CD4-positive, alpha-beta T cell (primary cell): ENCODE data around the gene NR2F2. TPM values are rescaled to one million over a fixed set of nuclear protein-coding genes. Genes with fewer than 3 reads are reported as not detected.

ENCODE experiments used
- ATAC-seq: fragments of 200-7000 bp; cut with Tn5 transposase; one replicate; pipeline ENCODE4 v1.10.0; 2022; ENCODE audit warnings: mild to moderate bottlenecking; ENCODE audit not compliant: poor library complexity
- CTCF ChIA-PET: fragments of 350-600 bp; sonication (Branson Sonifier 250); formaldehyde crosslinking; loops from one replicate; lab custom pipeline; 2021; ENCODE audit warnings: antibody characterized with exemption, inconsistent platforms; lab: Charles Lee
- POLR2A ChIA-PET: fragments of 350-600 bp; sonication (Branson Sonifier 250); formaldehyde crosslinking; loops from one replicate; lab custom pipeline; 2021; ENCODE audit warnings: antibody characterized with exemption, inconsistent platforms; lab: Charles Lee
- DNase-seq, 14 experiments: peaks; one replicate each; pipeline ENCODE4 v3.0.0-alpha.2; 2013 to 2020; ENCODE audit warnings: mixed read lengths in 2 of 14
- H3K27ac ChIP-seq, 2 donors: one replicate each; pipeline versions ENCODE4 v1.5.1 to v1.7.0; 2013; ENCODE audit warnings: low read length in 2 of 2, low read depth in 1 of 2, mild to moderate bottlenecking in 1 of 2
- H3K27me3 ChIP-seq, 2 experiments: 1 replicate in 1 of 2; 2 replicates in 1 of 2; pipeline versions ENCODE4 v1.6.1 to v1.7.0; 2013; ENCODE audit warnings: low read length in 2 of 2, control low read depth in 1 of 2, mild to moderate bottlenecking in 1 of 2, moderate library complexity in 1 of 2; ENCODE audit not compliant: insufficient read depth in 2 of 2, control insufficient read depth in 1 of 2
- H3K36me3 ChIP-seq: one replicate; pipeline ENCODE4 v1.6.1; 2013; ENCODE audit warnings: low read length, control low read depth; ENCODE audit not compliant: insufficient read depth
- H3K4me1 ChIP-seq: one replicate; pipeline ENCODE4 v1.6.1; 2013; ENCODE audit warnings: low read length, control low read depth; ENCODE audit not compliant: insufficient read depth
- H3K4me3 ChIP-seq: one replicate; pipeline ENCODE4 v1.5.1; 2013; ENCODE audit warnings: mild to moderate bottlenecking, low read length, moderate library complexity
- H3K9me3 ChIP-seq, 2 experiments: 1 replicate in 1 of 2; 2 replicates in 1 of 2; pipeline versions ENCODE4 v1.6.1 to v1.7.0; 2013; ENCODE audit warnings: low read length in 2 of 2, mild to moderate bottlenecking in 2 of 2, control low read depth in 1 of 2, moderate library complexity in 1 of 2; ENCODE audit not compliant: control insufficient read depth in 1 of 2, insufficient read depth in 1 of 2
- H3K27ac Mint-ChIP-seq: one replicate; pipeline ENCODE4 v1.8.0; 2020; ENCODE audit warnings: mixed read lengths
- H3K27me3 Mint-ChIP-seq: one replicate; pipeline ENCODE4 v1.8.0; 2021; ENCODE audit warnings: mixed read lengths
- H3K36me3 Mint-ChIP-seq: one replicate; pipeline ENCODE4 v1.8.0; 2021; ENCODE audit warnings: low read depth, mixed read lengths
- H3K4me1 Mint-ChIP-seq: one replicate; pipeline ENCODE4 v1.8.0; 2021; ENCODE audit warnings: low read depth, mixed read lengths
- H3K4me3 Mint-ChIP-seq: one replicate; pipeline ENCODE4 v1.8.0; 2020; ENCODE audit warnings: mild to moderate bottlenecking, mixed read lengths
- H3K9me3 Mint-ChIP-seq: one replicate; pipeline ENCODE4 v1.8.0; 2020; ENCODE audit warnings: mixed read lengths
- intact Hi-C, 2 experiments: fragments of 100-400 bp; cut with DNase I in 1 of 2; cut with micrococcal nuclease in 1 of 2; formaldehyde crosslinking; loops; one replicate each; pipeline versions ENCODE4 v1.15.1 to v1.9.0; 2023 to 2025; cut with DNase I, micrococcal nuclease
- total RNA-seq, 174 experiments: library from RNA in 2 of 174; stranded (reverse) in 2 of 174; gene quantifications; one replicate each; pipeline ENCODE4 v1.2.3 and lab custom pipeline; 2021 to 2026
- TF ChIP-seq, protein P1 (sequence below): fragments of 200-600 bp; IDR thresholded peaks from one replicate; pipeline ENCODE4 v1.8.0; 2022; ENCODE audit warnings: antibody characterized with exemption, mild to moderate bottlenecking

Gene NR2F2
- total RNA-seq, 2 experiments from 2014 or later, result not detected

DNA sequence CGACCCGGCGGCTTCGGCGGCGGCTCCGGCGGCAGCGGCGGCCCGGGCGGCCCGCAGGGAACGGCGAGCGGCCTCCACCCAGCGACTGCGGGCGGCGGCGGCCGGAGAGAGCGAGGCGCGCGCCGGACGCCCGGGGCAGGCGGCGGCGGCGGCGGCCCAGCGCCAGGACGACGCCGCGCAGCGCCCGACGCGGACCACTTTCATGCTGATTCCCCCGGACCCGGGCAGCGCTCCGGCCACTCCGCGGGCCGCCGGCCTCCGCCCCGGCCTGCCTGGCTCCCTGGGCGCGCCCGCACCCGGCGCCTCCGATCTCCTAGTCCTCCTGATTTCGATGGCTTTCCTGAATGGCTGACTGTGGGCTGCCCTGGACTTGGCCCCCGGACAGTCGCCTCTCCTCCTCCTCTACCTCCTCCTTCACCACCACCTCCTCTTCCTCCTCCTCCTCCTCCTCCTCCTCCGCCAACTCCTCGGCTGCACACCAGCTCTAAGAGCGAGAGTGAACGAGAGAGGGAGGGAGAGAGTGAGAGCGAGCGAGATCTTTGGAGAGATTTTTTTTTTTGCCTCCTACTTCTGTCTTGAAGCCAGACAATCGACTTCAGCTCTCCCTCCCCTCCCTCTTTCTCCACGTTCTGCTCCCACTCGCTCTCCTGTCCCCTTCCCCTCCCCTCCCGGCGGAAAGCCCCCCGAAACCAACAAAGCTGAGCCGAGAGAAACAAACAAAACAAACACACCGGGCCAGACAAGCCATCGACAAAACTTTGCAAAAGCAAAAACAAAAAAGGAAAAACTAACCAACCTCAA is 844 bp downstream of the NR2F2 start:
- H3K36me3 ChIP-seq, result no peaks in the 10 kb centered on the region
- peaks cover 78 to 87% of the 10 kb centered on the region in 2 experiments for H3K27me3 ChIP-seq
- H3K4me1 Mint-ChIP-seq, result peaks cover 30% of the 10 kb centered on the region
- H3K9me3 Mint-ChIP-seq, result peaks cover 4% of the 10 kb centered on the region
- POLR2A ChIA-PET, result no interaction called here
- H3K36me3 Mint-ChIP-seq, result no peaks in the 10 kb centered on the region
- H3K27me3 Mint-ChIP-seq, result peaks cover 78% of the 10 kb centered on the region
- H3K27ac ChIP-seq, result no peak overlapping the region
- DNase-seq (no peak), ATAC-seq (no peak)
- intact Hi-C loops, result no loop called here
- CTCF ChIA-PET, result no interaction called here
- no peak overlapping the region for H3K27ac Mint-ChIP-seq
- TF ChIP-seq, protein P1, sequence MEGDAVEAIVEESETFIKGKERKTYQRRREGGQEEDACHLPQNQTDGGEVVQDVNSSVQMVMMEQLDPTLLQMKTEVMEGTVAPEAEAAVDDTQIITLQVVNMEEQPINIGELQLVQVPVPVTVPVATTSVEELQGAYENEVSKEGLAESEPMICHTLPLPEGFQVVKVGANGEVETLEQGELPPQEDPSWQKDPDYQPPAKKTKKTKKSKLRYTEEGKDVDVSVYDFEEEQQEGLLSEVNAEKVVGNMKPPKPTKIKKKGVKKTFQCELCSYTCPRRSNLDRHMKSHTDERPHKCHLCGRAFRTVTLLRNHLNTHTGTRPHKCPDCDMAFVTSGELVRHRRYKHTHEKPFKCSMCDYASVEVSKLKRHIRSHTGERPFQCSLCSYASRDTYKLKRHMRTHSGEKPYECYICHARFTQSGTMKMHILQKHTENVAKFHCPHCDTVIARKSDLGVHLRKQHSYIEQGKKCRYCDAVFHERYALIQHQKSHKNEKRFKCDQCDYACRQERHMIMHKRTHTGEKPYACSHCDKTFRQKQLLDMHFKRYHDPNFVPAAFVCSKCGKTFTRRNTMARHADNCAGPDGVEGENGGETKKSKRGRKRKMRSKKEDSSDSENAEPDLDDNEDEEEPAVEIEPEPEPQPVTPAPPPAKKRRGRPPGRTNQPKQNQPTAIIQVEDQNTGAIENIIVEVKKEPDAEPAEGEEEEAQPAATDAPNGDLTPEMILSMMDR, result no peak
- H3K4me1 ChIP-seq, result peaks cover 36% of the 10 kb centered on the region
- H3K4me3 ChIP-seq, result no peak overlapping the region
- H3K4me3 Mint-ChIP-seq, result peak overlapping the region; percentile 48
- H3K9me3 ChIP-seq, result peaks cover 2 to 52% of the 10 kb centered on the region in 2 experiments

DNA sequence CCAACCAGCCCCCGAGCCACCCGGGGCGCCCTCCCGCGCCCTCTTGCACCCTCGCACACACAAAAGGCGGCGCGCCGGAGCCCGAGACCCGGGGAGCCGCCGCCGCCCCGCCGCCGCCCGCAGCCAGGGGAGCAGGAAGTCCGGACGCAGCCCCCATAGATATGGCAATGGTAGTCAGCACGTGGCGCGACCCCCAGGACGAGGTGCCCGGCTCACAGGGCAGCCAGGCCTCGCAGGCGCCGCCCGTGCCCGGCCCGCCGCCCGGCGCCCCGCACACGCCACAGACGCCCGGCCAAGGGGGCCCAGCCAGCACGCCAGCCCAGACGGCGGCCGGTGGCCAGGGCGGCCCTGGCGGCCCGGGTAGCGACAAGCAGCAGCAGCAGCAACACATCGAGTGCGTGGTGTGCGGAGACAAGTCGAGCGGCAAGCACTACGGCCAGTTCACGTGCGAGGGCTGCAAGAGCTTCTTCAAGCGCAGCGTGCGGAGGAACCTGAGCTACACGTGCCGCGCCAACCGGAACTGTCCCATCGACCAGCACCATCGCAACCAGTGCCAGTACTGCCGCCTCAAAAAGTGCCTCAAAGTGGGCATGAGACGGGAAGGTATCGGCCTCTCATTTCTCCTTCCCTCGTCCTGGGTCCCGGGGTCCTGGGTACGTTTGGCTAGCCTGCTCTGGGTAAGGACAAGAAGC is 1.6 kb downstream of the NR2F2 start:
- DNase-seq (no peak), ATAC-seq (no peak)
- Mint-ChIP-seq H3K9me3 (peaks cover 4% of the 10 kb centered on the region), H3K36me3 (no peaks in the 10 kb centered on the region), H3K27me3 (peaks cover 78% of the 10 kb centered on the region), H3K4me1 (peaks cover 23% of the 10 kb centered on the region), H3K27ac (no peak overlapping the region), H3K4me3 (peak overlapping the region; percentile 68)
- peaks cover 77 to 89% of the 10 kb centered on the region in 2 experiments for H3K27me3 ChIP-seq
- no peaks in the 10 kb centered on the region for H3K36me3 ChIP-seq
- ChIA-PET POLR2A (no interaction called here), CTCF (no interaction called here)
- H3K27ac ChIP-seq, result no peak overlapping the region
- intact Hi-C loops, result no loop called here
- TF ChIP-seq, protein P1, result no peak
- peaks cover 10 to 45% of the 10 kb centered on the region in 2 experiments for H3K9me3 ChIP-seq
- no peak overlapping the region for H3K4me3 ChIP-seq
- peaks cover 31% of the 10 kb centered on the region for H3K4me1 ChIP-seq

GRCh38 chr15:96332637-96333121 is 2.2 kb downstream of the NR2F2 start:
- TF ChIP-seq, protein P1, result no peak
- CTCF ChIA-PET, result no interaction called here
- no peak for DNase-seq
- peaks cover 77 to 89% of the 10 kb centered on the region in 2 experiments for H3K27me3 ChIP-seq
- Mint-ChIP-seq H3K27ac (no peak overlapping the region), H3K4me1 (peaks cover 22% of the 10 kb centered on the region), H3K36me3 (no peaks in the 10 kb centered on the region), H3K27me3 (peaks cover 78% of the 10 kb centered on the region), H3K4me3 (peak overlapping the region; percentile 68), H3K9me3 (peaks cover 4% of the 10 kb centered on the region)
- peaks cover 31% of the 10 kb centered on the region for H3K4me1 ChIP-seq
- no peak overlapping the region for H3K27ac ChIP-seq
- POLR2A ChIA-PET, result no interaction called here
- H3K9me3 ChIP-seq, result peaks cover 11 to 45% of the 10 kb centered on the region in 2 experiments
- intact Hi-C loops, result no loop called here
- H3K36me3 ChIP-seq, result no peaks in the 10 kb centered on the region
- no peak overlapping the region for H3K4me3 ChIP-seq
- ATAC-seq, result no peak
